HEK293 (cell line): ENCODE results near the gene CMC1.

Source experiments
- CTCF ChIA-PET: fragments of 350-600 bp; formaldehyde crosslinking; extraction: SDS; loops from one replicate; lab custom pipeline; 2021; ENCODE audit warnings: antibody characterized with exemption; lab: Yijun Ruan, JAX
- POLR2A ChIA-PET: fragments of 300-600 bp; formaldehyde crosslinking; extraction: SDS; loops from one replicate; lab custom pipeline; 2020; ENCODE audit warnings: antibody characterized with exemption, inconsistent platforms; lab: Yijun Ruan, JAX
- H3K27ac ChIP-seq: fragments of 200-500 bp; sonication (Bioruptor generic); 2 replicates; pipeline ENCODE4 v1.5.1; 2014; ENCODE audit warnings: low read depth, low read length, control low read depth, inconsistent platforms; ENCODE audit errors: extremely low read depth
- H3K36me3 ChIP-seq, 2 experiments: fragments of 200-500 bp in 1 of 2; sonication (Bioruptor generic) in 1 of 2; 1 replicate in 1 of 2; 2 replicates in 1 of 2; pipeline ENCODE4 v1.5.1; 2014 to 2017; ENCODE audit warnings: inconsistent platforms in 2 of 2, low read length in 2 of 2; ENCODE audit not compliant: control insufficient read depth in 2 of 2, insufficient read depth in 1 of 2
- H3K4me1 ChIP-seq: fragments of 200-500 bp; sonication (Bioruptor generic); 2 replicates; pipeline ENCODE4 v1.5.1; 2014; ENCODE audit warnings: mild to moderate bottlenecking, low read length, inconsistent platforms; ENCODE audit not compliant: control insufficient read depth, insufficient read depth
- H3K4me3 ChIP-seq: 2 replicates; pipeline ENCODE4 v1.5.1; 2011; ENCODE audit warnings: low read depth, mild to moderate bottlenecking, control low read depth, low read length, moderate library complexity
- H3K9me3 ChIP-seq: fragments of 200-500 bp; sonication (Bioruptor generic); 2 replicates; pipeline ENCODE4 v1.5.1; 2014; ENCODE audit warnings: low read depth, low read length, inconsistent platforms; ENCODE audit not compliant: control insufficient read depth, insufficient read depth
- BCL11A ChIP-seq: fragments of 450-650 bp; formaldehyde crosslinking; IDR thresholded peaks from 2 replicates; pipeline ENCODE4 v1.5.1; 2016; ENCODE audit warnings: low read depth, missing biosample characterization, missing genetic modification characterization
- GFI1B ChIP-seq: fragments of 450-650 bp; formaldehyde crosslinking; IDR thresholded peaks from 2 replicates; pipeline ENCODE4 v1.5.1; 2016; ENCODE audit warnings: missing biosample characterization, missing genetic modification characterization
- HIC1 ChIP-seq: fragments of 450-650 bp; formaldehyde crosslinking; IDR thresholded peaks from 2 replicates; pipeline ENCODE4 v1.5.1; 2016; ENCODE audit warnings: missing biosample characterization, missing genetic modification characterization
- KLF16 ChIP-seq: fragments of 450-650 bp; formaldehyde crosslinking; IDR thresholded peaks from 2 replicates; pipeline ENCODE4 v1.5.1; 2017; ENCODE audit warnings: missing biosample characterization, missing genetic modification characterization
- MZF1 ChIP-seq: fragments of 450-650 bp; formaldehyde crosslinking; IDR thresholded peaks from 2 replicates; pipeline ENCODE4 v1.5.1; 2017; ENCODE audit warnings: missing biosample characterization, missing genetic modification characterization, borderline replicate concordance
- SCRT1 ChIP-seq: fragments of 450-650 bp; formaldehyde crosslinking; IDR thresholded peaks from 2 replicates; pipeline ENCODE4 v1.5.1; 2016; ENCODE audit warnings: missing biosample characterization, missing genetic modification characterization, borderline replicate concordance
- WT1 ChIP-seq: fragments of 450-650 bp; formaldehyde crosslinking; IDR thresholded peaks from 2 replicates; pipeline ENCODE4 v1.5.1; 2016; ENCODE audit warnings: missing biosample characterization, missing genetic modification characterization
- ZNF133 ChIP-seq: fragments of 450-650 bp; formaldehyde crosslinking; IDR thresholded peaks from 2 replicates; pipeline ENCODE4 v1.5.1; 2016; ENCODE audit warnings: missing biosample characterization, missing genetic modification characterization
- ZNF501 ChIP-seq: fragments of 450-650 bp; formaldehyde crosslinking; IDR thresholded peaks from 2 replicates; pipeline ENCODE4 v1.5.1; 2016; ENCODE audit warnings: missing biosample characterization, missing genetic modification characterization
- ZNF514 ChIP-seq: fragments of 450-650 bp; formaldehyde crosslinking; IDR thresholded peaks from 2 replicates; pipeline ENCODE4 v1.5.1; 2016; ENCODE audit warnings: missing biosample characterization, missing genetic modification characterization
- ZNF518A ChIP-seq: fragments of 450-650 bp; formaldehyde crosslinking; conservative IDR thresholded peaks from 2 replicates; pipeline ENCODE4 v1.5.1; 2016; ENCODE audit warnings: low read depth, missing biosample characterization, missing genetic modification characterization
- ZNF558 ChIP-seq: fragments of 450-650 bp; formaldehyde crosslinking; IDR thresholded peaks from 2 replicates; pipeline ENCODE4 v1.5.1; 2016; ENCODE audit warnings: missing biosample characterization, missing genetic modification characterization
- ZNF561 ChIP-seq: fragments of 450-650 bp; IDR thresholded peaks from 2 replicates; pipeline ENCODE4 v1.5.1; 2018; ENCODE audit warnings: missing biosample characterization, missing genetic modification characterization, borderline replicate concordance
- ZNF658 ChIP-seq: fragments of 450-650 bp; formaldehyde crosslinking; IDR thresholded peaks from 2 replicates; pipeline ENCODE4; 2016; ENCODE audit warnings: missing biosample characterization, missing genetic modification characterization
- ZNF701 ChIP-seq: fragments of 450-650 bp; formaldehyde crosslinking; IDR thresholded peaks from 2 replicates; pipeline ENCODE4 v1.5.1; 2016; ENCODE audit warnings: missing biosample characterization, missing genetic modification characterization
- TF ChIP-seq, protein P1 (sequence below): fragments of 450-650 bp; formaldehyde crosslinking; IDR thresholded peaks from 2 replicates; pipeline ENCODE4 v1.5.1; 2016; ENCODE audit warnings: missing biosample characterization, missing genetic modification characterization
- TF ChIP-seq, protein P2 (sequence below): fragments of 450-650 bp; formaldehyde crosslinking; IDR thresholded peaks from 2 replicates; pipeline ENCODE4 v1.5.1; 2016; ENCODE audit warnings: missing biosample characterization, missing genetic modification characterization
- TF ChIP-seq, protein P3 (sequence below): fragments of 450-650 bp; formaldehyde crosslinking; IDR thresholded peaks from 2 replicates; pipeline ENCODE4 v1.5.1; 2017; ENCODE audit warnings: missing biosample characterization, missing genetic modification characterization
- TF ChIP-seq, protein P4 (sequence below): fragments of 450-650 bp; formaldehyde crosslinking; IDR thresholded peaks from 2 replicates; pipeline ENCODE4 v1.5.1; 2016; ENCODE audit warnings: missing biosample characterization, missing genetic modification characterization

The CMC1 gene

DNA sequence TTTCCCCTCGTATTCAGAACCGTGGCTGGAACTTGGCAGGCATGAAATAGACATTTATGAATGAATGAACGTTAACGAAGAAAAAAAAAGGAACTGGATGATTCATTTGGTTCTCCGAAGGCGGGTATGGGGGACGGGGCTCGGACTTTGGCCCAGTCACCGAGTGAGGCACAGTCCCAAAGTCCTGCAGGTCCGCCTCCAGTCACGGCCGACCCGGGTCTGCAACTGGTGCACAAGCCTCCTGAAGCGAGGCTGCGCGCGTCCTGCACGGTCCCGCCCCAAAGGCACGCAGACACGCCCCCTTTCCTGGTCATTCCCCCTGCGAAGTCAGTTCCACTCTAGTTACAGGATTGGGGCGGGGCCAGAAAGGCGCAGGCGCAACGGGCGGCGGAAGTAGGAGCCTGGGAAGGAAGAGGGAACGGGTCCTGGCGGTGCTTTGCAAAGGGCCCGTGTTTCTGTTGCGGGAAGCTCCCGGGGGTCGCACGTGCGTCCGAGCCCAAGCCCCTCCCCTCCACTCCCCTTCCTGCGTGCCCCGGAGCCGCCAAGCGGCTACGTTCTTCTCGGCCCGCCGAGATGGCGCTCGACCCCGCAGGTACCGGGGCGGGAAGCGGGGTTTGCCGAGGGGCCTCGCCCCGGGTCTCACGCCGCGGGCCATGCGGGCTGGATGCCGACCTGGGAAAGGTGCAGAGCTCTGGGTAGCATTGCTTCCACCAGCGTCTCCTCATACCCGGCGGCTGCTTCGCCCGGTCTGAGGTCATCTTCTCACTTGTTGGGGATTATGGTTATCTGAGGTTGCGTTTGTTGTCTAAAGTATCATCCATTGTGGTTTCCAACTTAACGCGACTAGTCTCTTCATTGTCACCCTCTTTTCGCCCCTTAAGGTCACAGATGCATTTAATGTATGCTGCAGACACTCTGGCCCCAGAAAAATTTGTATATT, at the start of gene CMC1 (continued):
- no peak; the same call in 1 of the 2 replicates for TF ChIP-seq ZNF518A (tag by site-specific recombination)
- TF ChIP-seq, protein P1, sequence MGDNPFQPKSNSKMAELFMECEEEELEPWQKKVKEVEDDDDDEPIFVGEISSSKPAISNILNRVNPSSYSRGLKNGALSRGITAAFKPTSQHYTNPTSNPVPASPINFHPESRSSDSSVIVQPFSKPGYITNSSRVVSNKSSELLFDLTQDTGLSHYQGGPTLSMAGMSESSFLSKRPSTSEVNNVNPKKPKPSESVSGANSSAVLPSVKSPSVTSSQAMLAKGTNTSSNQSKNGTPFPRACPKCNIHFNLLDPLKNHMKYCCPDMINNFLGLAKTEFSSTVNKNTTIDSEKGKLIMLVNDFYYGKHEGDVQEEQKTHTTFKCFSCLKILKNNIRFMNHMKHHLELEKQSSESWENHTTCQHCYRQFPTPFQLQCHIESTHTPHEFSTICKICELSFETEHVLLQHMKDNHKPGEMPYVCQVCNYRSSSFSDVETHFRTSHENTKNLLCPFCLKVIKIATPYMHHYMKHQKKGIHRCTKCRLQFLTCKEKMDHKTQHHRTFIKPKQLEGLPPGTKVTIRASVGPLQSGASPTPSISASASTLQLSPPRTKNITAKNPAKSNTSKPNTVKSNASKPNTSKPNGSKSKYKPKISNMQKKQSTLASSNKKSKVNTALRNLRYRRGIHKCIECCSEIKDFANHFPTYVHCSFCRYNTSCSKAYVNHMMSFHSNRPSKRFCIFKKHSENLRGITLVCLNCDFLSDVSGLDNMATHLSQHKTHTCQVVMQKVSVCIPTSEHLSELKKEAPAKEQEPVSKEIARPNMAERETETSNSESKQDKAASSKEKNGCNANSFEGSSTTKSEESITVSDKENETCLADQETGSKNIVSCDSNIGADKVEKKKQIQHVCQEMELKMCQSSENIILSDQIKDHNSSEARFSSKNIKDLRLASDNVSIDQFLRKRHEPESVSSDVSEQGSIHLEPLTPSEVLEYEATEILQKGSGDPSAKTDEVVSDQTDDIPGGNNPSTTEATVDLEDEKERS (tag by site-specific recombination): no peak
- 0 out of 2 replicates have a peak, but pooled peaks have one; percentile 57 for TF ChIP-seq SCRT1 (tag by site-specific recombination)
- no peak for TF ChIP-seq BCL11A (tag by site-specific recombination)
- no peak for TF ChIP-seq ZNF558 (tag by site-specific recombination)
- TF ChIP-seq ZNF561 (tag by site-specific recombination): no peak
- no peak for TF ChIP-seq ZNF514
- no peak for TF ChIP-seq WT1 (tag by site-specific recombination)
- peak; percentile 94 for TF ChIP-seq ZNF501 (tag by site-specific recombination)
- TF ChIP-seq, protein P2, sequence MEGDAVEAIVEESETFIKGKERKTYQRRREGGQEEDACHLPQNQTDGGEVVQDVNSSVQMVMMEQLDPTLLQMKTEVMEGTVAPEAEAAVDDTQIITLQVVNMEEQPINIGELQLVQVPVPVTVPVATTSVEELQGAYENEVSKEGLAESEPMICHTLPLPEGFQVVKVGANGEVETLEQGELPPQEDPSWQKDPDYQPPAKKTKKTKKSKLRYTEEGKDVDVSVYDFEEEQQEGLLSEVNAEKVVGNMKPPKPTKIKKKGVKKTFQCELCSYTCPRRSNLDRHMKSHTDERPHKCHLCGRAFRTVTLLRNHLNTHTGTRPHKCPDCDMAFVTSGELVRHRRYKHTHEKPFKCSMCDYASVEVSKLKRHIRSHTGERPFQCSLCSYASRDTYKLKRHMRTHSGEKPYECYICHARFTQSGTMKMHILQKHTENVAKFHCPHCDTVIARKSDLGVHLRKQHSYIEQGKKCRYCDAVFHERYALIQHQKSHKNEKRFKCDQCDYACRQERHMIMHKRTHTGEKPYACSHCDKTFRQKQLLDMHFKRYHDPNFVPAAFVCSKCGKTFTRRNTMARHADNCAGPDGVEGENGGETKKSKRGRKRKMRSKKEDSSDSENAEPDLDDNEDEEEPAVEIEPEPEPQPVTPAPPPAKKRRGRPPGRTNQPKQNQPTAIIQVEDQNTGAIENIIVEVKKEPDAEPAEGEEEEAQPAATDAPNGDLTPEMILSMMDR (tag by site-specific recombination): peak; percentile 27; the same call in 1 of the 2 replicates
- peak; percentile 77; the same call in 1 of the 2 replicates for TF ChIP-seq KLF16

- POLR2A ChIA-PET: no interaction called here
- no peak overlapping the region for H3K4me3 ChIP-seq
- H3K4me1 ChIP-seq: no peaks in the 10 kb centered on the region
- no peaks in the 10 kb centered on the region for H3K9me3 ChIP-seq
- H3K36me3 ChIP-seq: no peaks in the 10 kb centered on the region
- CTCF ChIA-PET: no interaction called here
- TF ChIP-seq ZNF658 (tag by site-specific recombination) (no peak), MZF1 (tag by site-specific recombination) (no peak), ZNF701 (tag by site-specific recombination) (no peak), KLF16 (no peak), ZNF133 (tag by site-specific recombination) (no peak), GFI1B (tag by site-specific recombination) (no peak), HIC1 (tag by site-specific recombination) (no peak)
- TF ChIP-seq, protein P3, sequence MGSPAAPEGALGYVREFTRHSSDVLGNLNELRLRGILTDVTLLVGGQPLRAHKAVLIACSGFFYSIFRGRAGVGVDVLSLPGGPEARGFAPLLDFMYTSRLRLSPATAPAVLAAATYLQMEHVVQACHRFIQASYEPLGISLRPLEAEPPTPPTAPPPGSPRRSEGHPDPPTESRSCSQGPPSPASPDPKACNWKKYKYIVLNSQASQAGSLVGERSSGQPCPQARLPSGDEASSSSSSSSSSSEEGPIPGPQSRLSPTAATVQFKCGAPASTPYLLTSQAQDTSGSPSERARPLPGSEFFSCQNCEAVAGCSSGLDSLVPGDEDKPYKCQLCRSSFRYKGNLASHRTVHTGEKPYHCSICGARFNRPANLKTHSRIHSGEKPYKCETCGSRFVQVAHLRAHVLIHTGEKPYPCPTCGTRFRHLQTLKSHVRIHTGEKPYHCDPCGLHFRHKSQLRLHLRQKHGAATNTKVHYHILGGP (tag by site-specific recombination): no peak
- TF ChIP-seq, protein P4, sequence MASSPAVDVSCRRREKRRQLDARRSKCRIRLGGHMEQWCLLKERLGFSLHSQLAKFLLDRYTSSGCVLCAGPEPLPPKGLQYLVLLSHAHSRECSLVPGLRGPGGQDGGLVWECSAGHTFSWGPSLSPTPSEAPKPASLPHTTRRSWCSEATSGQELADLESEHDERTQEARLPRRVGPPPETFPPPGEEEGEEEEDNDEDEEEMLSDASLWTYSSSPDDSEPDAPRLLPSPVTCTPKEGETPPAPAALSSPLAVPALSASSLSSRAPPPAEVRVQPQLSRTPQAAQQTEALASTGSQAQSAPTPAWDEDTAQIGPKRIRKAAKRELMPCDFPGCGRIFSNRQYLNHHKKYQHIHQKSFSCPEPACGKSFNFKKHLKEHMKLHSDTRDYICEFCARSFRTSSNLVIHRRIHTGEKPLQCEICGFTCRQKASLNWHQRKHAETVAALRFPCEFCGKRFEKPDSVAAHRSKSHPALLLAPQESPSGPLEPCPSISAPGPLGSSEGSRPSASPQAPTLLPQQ (tag by site-specific recombination): no peak
- H3K27ac ChIP-seq: no peak overlapping the region
Measured at GRCh38 chr3:28198161-28198560, 43.3 kb upstream of the CMC1 start.
